AG04450 (cell line): ENCODE measurements around the gene WIF1. TPM values are rescaled to one million over a fixed set of nuclear protein-coding genes. Genes with fewer than 3 reads are reported as not detected.

Source experiments
- CTCF ChIA-PET: fragments of 300-600, 350-600 bp; formaldehyde crosslinking; extraction: SDS; loops from one replicate; lab custom pipeline; 2022; ENCODE audit warnings: antibody characterized with exemption, inconsistent platforms; lab: Charles Lee
- POLR2A ChIA-PET: fragments of 350-600 bp; formaldehyde crosslinking; extraction: SDS; loops from one replicate; lab custom pipeline; 2021; ENCODE audit warnings: antibody characterized with exemption, inconsistent platforms; lab: Yijun Ruan, JAX
- DNase-seq: peaks from one replicate; pipeline ENCODE4 v3.0.0-alpha.2; 2011; ENCODE audit warnings: low read depth, low spot score
- H3K27ac ChIP-seq: one replicate; pipeline ENCODE4 v1.5.1; 2012; ENCODE audit warnings: low read depth, low read length, control low read depth
- H3K27me3 ChIP-seq: one replicate; pipeline ENCODE4 v1.6.0; 2012; ENCODE audit warnings: low read length; ENCODE audit not compliant: control insufficient read depth, insufficient read depth
- H3K4me3 ChIP-seq: 2 replicates; pipeline ENCODE4 v1.5.1; 2011; ENCODE audit warnings: mild to moderate bottlenecking, low read depth, low read length, control low read depth
- H3K9me3 ChIP-seq: 2 replicates; pipeline ENCODE4 v1.5.1; 2012; ENCODE audit warnings: low read length; ENCODE audit not compliant: control insufficient read depth, insufficient read depth
- polyA plus RNA-seq: library from polyadenylated mRNA; depleted of rRNA; stranded (reverse); fragments of >200 nt; gene quantifications from 2 replicates; pipeline ENCODE4 v1.2.3, GENCODE V29; 2011; rRNA removed
- small RNA-seq: library from RNA; depleted of rRNA; stranded (forward); fragments of <200 nt; gene quantifications from one replicate; pipeline ENCODE3, GENCODE V24; 2012; ENCODE audit warnings: low read depth; ENCODE audit not compliant: insufficient read length
- TF ChIP-seq, protein P1 (sequence below): IDR thresholded peaks from 2 replicates; pipeline ENCODE4 v1.5.1; 2011; ENCODE audit warnings: low read depth, low read length, control low read depth, inconsistent platforms

The WIF1 gene
- polyA plus RNA-seq, 1 experiment: not detected

DNA sequence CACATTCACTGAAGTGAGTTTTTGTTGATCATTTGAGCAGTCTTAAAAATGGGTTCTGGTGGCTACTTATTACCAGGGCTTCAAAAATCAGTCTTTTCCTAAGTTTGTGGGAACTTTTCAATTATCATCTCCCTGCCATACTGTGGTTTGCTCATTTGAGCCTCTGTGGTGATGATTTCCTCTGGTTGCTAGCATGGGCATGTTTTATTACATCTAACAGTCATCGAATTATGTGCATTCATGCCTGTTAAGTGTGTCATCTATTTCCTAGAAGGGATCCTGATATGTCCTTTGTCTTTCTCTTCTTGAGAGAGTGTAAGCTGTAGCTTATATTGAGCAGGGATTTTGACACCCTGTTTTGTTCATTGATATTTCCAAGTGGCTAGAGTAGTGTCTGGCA, 116.8 kb downstream of the WIF1 start:
- Histone ChIP-seq H3K9me3 (no peaks in the 10 kb centered on the region), H3K4me3 (no peak overlapping the region), H3K27ac (no peak overlapping the region), H3K27me3 (peaks cover 2% of the 10 kb centered on the region)
- TF ChIP-seq, protein P1, sequence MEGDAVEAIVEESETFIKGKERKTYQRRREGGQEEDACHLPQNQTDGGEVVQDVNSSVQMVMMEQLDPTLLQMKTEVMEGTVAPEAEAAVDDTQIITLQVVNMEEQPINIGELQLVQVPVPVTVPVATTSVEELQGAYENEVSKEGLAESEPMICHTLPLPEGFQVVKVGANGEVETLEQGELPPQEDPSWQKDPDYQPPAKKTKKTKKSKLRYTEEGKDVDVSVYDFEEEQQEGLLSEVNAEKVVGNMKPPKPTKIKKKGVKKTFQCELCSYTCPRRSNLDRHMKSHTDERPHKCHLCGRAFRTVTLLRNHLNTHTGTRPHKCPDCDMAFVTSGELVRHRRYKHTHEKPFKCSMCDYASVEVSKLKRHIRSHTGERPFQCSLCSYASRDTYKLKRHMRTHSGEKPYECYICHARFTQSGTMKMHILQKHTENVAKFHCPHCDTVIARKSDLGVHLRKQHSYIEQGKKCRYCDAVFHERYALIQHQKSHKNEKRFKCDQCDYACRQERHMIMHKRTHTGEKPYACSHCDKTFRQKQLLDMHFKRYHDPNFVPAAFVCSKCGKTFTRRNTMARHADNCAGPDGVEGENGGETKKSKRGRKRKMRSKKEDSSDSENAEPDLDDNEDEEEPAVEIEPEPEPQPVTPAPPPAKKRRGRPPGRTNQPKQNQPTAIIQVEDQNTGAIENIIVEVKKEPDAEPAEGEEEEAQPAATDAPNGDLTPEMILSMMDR: no peak
- CTCF ChIA-PET: no interaction called here
- DNase-seq: no peak
- POLR2A ChIA-PET: no interaction called here

Small RNAs within 50 kb of the gene (small RNA-seq; reads per million reads assigned to genes)
- not detected for gene RNU6-166P

Other genes with a start within 250 kb of the WIF1 start
- gene LEMD3, start 48.3 kb upstream of the WIF1 start, polyA plus RNA-seq: 9.3 and 11.9 TPM in 2 replicates
- 60.9 and 75.6 TPM in 2 replicates for gene MSRB3, start 157.4 kb upstream of the WIF1 start, polyA plus RNA-seq